LNCaP clone FGC (cell line): ENCODE results near the gene SLC41A2.
"Not testable (repeated sequence)": the region's sequence is repeated elsewhere in the genome, so short reads cannot be mapped to it uniquely, and the experiment has no call there.

ENCODE experiments used
- DNase-seq: peaks from one replicate; pipeline ENCODE4 v3.0.0-alpha.2; 2011; ENCODE audit warnings: low read depth
- H3K4me3 ChIP-seq: 2 replicates; pipeline ENCODE4 v1.5.1; 2011; ENCODE audit warnings: mild to moderate bottlenecking, low read depth, low read length, control low read depth
- TF ChIP-seq, protein P1 (sequence below): IDR thresholded peaks from 2 replicates; pipeline ENCODE4 v1.5.1; 2012; ENCODE audit warnings: mild to moderate bottlenecking; ENCODE audit not compliant: control insufficient read depth, insufficient read depth; ENCODE audit errors: extremely low read depth

SLC41A2 gene

DNA sequence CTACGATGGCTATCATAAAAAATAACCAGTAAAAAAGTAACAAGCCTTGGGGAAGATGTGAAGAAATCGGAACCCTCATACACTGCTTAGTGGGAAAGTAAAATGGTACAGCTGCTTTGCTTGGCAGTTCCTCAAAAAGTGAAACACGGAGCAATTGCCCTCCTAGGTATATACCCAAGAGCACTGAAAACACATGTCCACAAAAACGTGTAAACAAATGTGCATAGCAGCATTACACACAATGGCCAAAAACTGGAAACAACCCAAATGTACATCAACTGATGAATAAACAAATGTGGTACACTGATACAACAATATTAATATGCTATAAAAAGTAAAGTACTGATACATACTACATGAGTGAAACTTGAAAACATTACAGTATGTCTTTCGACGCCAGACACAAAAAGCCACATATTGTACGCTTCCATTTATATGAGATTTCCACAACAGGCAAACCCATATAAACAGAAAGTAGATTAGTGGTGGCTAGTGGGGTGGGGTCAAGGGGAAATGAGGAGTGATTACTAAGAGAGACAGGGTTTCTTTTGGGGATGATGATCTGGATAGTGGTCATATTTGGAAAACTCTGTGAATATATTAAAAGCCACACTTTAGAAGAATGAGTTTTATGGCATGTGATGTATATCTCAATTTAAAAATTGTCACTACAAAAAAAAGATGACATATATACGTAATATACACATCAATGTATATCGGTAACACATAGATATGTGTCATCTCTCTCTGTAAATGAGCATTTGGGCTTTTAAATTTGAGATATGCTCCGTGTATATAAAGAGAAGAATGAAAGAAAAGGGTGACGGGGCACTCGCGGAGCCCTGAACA, 996 bp downstream of the SLC41A2 start:
- DNase-seq: peak; percentile 80
- TF ChIP-seq, protein P1, sequence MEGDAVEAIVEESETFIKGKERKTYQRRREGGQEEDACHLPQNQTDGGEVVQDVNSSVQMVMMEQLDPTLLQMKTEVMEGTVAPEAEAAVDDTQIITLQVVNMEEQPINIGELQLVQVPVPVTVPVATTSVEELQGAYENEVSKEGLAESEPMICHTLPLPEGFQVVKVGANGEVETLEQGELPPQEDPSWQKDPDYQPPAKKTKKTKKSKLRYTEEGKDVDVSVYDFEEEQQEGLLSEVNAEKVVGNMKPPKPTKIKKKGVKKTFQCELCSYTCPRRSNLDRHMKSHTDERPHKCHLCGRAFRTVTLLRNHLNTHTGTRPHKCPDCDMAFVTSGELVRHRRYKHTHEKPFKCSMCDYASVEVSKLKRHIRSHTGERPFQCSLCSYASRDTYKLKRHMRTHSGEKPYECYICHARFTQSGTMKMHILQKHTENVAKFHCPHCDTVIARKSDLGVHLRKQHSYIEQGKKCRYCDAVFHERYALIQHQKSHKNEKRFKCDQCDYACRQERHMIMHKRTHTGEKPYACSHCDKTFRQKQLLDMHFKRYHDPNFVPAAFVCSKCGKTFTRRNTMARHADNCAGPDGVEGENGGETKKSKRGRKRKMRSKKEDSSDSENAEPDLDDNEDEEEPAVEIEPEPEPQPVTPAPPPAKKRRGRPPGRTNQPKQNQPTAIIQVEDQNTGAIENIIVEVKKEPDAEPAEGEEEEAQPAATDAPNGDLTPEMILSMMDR: no peak
- H3K4me3 ChIP-seq: peak overlapping the region; percentile 63

DNA sequence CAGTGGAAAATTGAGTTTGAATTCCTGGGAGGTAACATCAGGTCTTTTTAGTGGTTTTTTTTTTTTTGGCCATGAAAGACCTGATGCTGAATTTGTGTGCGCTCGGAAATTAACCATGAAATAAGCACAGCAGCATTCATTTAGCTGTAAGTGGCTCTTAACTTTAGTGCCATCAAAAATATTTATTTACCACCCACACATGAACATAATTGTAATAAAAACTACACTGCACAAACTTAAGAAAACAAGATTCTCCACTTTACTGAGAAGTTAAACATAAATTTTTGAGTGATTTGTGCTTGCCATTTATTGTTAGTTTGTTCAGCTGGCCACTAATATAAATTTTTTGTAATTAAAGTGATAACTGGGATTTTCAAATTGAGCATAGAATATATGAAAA, 2.4 kb downstream of the SLC41A2 start:
- DNase-seq: no peak
- no peak overlapping the region for H3K4me3 ChIP-seq
- TF ChIP-seq, protein P1: no peak

DNA sequence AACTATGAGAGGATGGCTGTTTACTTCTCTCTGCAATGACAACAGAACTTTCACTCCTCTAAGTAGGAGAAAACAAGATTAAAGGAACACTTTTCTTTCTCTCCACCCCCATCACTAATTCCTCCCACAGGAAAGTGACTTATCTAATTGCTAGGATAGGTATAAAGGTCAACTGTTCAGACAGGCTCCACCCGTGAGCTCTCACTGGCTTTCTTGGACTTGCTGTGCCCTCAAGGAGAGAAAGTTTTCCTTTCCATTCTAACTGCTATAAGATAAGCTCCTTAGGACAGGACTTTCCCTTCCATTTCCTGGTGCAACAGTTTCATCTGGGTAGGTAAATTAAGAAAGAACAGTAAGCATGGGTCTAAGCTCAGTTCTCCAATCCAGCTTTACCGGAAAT, 4.8 kb downstream of the SLC41A2 start:
- H3K4me3 ChIP-seq: no peak overlapping the region
- DNase-seq: no peak
- TF ChIP-seq, protein P1: no peak

DNA sequence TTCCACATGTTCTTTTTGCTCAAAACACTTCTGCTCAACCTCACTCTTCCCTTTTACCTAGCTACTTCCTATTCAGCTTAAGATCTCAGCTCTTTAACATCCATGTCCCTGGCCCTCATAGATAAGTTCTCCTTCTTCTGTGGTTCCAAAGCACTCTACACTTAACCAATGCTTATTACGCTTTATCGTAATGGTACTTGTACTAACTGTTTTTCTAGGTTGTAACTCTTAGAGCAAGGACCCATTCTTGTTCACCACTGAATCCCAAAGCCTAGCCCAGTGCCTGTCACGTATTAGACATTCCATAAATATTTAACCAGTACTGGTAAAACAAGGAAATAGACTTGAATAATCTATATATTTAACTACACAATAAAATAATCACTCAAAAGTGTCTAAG, 5.3 kb downstream of the SLC41A2 start:
- TF ChIP-seq, protein P1: no peak
- DNase-seq: no peak
- H3K4me3 ChIP-seq: no peak overlapping the region

DNA sequence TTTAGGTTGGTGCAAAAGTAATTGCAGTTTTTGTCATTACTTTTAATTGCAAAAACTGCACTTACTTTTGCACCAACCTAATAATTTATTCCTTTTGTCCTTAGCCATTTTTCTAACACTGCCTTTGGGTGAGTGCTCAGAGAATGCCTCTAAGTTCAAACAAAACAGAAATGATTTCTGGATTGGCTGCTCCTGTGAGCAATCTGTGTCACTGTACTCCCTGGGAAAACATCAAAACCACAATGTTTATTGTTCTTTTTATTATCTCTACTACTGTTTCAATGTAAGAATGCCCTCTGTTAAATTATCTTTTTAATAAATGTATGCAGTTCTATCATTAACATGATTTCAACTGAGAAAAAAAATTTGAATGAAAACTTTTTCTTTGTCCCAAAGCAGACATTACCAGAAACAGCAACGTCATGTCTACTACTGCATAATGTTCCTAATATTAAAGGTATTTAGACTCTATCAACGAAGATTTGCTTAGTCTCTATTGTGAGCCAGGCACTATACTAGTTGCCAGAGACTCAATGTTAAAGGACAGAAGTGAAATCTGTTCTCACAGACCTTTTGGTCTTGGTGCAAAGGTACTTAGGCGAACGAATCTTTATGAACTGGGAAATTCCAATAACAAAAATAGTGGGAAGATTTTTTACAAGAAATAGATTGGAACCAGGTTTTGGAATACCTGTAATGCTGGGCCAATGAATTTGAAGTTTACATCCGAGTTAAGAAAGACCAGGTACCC, 6.2 kb downstream of the SLC41A2 start:
- TF ChIP-seq, protein P1: no peak
- no peak for DNase-seq

DNA sequence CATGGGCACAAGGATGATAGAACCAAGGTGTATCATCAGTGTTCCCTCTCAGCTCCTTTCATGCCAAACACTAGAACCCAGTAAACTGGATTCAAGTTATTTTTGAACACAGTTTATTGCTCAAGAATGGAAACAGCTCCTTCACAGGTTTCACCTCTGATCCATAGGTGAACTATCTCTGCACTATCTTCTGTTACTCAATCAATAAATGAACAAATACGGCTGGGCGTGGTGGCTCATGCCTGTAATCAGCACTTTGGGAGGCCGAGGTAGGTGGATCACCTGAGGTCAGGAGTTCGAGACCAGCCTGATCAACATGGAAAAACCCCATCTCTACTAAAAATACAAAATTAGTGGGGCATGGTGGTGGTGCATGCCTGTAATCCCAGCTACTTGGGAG, 9.4 kb downstream of the SLC41A2 start:
- not testable (repeated sequence) for H3K4me3 ChIP-seq, DNase-seq

More for the DNA sequence above, 6.2 kb downstream of the SLC41A2 start:
- no peak overlapping the region for H3K4me3 ChIP-seq

DNA sequence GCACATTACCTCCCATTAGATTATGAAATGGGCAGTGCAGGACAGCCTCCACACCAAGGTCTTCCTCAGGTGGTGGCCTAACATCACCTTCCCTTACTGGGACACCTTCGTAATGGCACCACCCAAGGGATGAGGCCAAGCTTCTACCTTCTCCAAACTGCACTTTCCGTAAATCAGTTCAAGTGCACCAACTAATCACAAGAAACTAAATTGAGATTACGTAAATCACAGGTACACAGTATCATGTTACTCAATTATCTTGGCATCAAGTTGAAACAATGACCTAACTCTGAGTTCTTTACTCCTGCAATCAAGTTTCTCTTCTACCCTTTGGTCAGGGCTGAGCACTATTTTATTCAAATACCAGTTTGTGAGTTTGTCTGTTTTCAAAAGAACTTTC, 13.8 kb downstream of the SLC41A2 start:
- H3K4me3 ChIP-seq: no peak overlapping the region
- DNase-seq: no peak
- TF ChIP-seq, protein P1: no peak

DNA sequence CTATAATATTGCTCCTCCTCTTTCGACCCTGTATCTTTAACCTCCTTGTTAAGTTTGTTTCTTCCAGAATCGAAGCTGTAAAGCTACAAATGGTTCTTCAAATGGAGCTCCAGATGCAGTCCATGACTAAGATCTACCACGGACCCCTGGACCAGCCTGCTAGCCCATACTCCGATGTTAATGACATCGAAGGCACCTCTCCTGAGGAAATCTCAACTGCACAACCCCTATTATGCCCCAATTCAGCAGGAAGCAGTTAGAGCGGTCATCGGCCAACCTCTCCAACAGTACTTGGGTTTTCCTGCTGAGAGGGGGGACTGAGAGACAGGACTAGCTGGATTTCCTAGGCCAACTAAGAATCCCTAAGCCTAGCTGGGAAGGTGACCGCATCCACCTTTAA, 14.7 kb downstream of the SLC41A2 start:
- not testable (repeated sequence) for H3K4me3 ChIP-seq, DNase-seq
